Fibroblast of lung (primary cell): ENCODE measurements around the gene DLL1. TPM values are rescaled to one million over a fixed set of nuclear protein-coding genes. Genes with fewer than 3 reads are reported as not detected.

Experiments used
- DNase-seq, 2 donors: peaks; one replicate each; pipeline versions ENCODE4 v3.0.0 to v3.0.0-alpha.2; 2010; ENCODE audit warnings: low read depth in 2 of 2
- H2AFZ ChIP-seq: 2 replicates; pipeline ENCODE4 v1.5.1; 2012; ENCODE audit warnings: low read length, control low read depth, inconsistent platforms
- H3K27ac ChIP-seq: 2 replicates; pipeline ENCODE4 v1.5.1; 2011; ENCODE audit warnings: low read length, control low read depth; ENCODE audit not compliant: insufficient read depth
- H3K27me3 ChIP-seq: 2 replicates; pipeline ENCODE4 v1.5.1; 2011; ENCODE audit warnings: mild to moderate bottlenecking, low read length; ENCODE audit not compliant: control insufficient read depth, insufficient read depth
- H3K36me3 ChIP-seq: 2 replicates; pipeline ENCODE4 v1.5.1; 2011; ENCODE audit warnings: low read length; ENCODE audit not compliant: control insufficient read depth, insufficient read depth
- H3K4me1 ChIP-seq: 2 replicates; pipeline ENCODE4 v1.5.1; 2011; ENCODE audit warnings: low read length; ENCODE audit not compliant: control insufficient read depth, insufficient read depth; ENCODE audit errors: extremely low read depth
- H3K4me2 ChIP-seq: 2 replicates; pipeline ENCODE4 v1.5.1; 2011; ENCODE audit warnings: low read length, control low read depth; ENCODE audit not compliant: insufficient read depth; ENCODE audit errors: extremely low read depth
- H3K4me3 ChIP-seq, 4 experiments: fragments of 200-600 bp in 1 of 4; sonication (generic) in 1 of 4; replicated peaks in 1 of 4; 2 replicates each; pipeline ENCODE4 v1.5.1; 2011 to 2016; ENCODE audit warnings: low read length in 4 of 4, low read depth in 3 of 4, mild to moderate bottlenecking in 3 of 4, control low read depth in 2 of 4, inconsistent platforms in 1 of 4, mixed read lengths in 1 of 4; ENCODE audit not compliant: insufficient read depth in 1 of 4; ENCODE audit errors: control extremely low read depth in 1 of 4
- H3K79me2 ChIP-seq: 2 replicates; pipeline ENCODE4 v1.5.1; 2012; ENCODE audit warnings: mild to moderate bottlenecking, low read length, inconsistent platforms; ENCODE audit not compliant: control insufficient read depth, insufficient read depth
- H3K9ac ChIP-seq: 2 replicates; pipeline ENCODE4 v1.5.1; 2011; ENCODE audit warnings: mild to moderate bottlenecking, low read length, control low read depth; ENCODE audit not compliant: insufficient read depth
- H3K9me3 ChIP-seq: 2 replicates; pipeline ENCODE4 v1.5.1; 2012; ENCODE audit warnings: low read depth, low read length; ENCODE audit not compliant: control insufficient read depth, insufficient read depth
- H4K20me1 ChIP-seq: 2 replicates; pipeline ENCODE4 v1.5.1; 2011; ENCODE audit warnings: low read length; ENCODE audit not compliant: control insufficient read depth, insufficient read depth; ENCODE audit errors: extremely low read depth
- CTCF ChIP-seq, 2 donors: IDR thresholded peaks in 1 of 2; conservative IDR thresholded peaks in 1 of 2; 1 replicate in 1 of 2; 2 replicates in 1 of 2; pipeline ENCODE4 v1.5.1; 2011 to 2012; ENCODE audit warnings: low read length in 2 of 2, control low read depth in 1 of 2, inconsistent platforms in 1 of 2, low read depth in 1 of 2, mild to moderate bottlenecking in 1 of 2
- EZH2 ChIP-seq: IDR thresholded peaks from 2 replicates; pipeline ENCODE4 v1.5.1; 2012; ENCODE audit warnings: low read length, control low read depth, mild to moderate bottlenecking; ENCODE audit errors: missing control alignments
- polyA plus RNA-seq, 2 donors: library from polyadenylated mRNA; depleted of rRNA in 1 of 2; stranded (reverse) in 1 of 2; unstranded in 1 of 2; fragments of >200 nt; gene quantifications; 2 replicates each; pipeline ENCODE4 v1.2.1, GENCODE V29; 2011 to 2012; ENCODE audit warnings: missing spikeins in 1 of 2
- total RNA-seq: library from RNA; depleted of rRNA; stranded (reverse); fragments of >200 nt; gene quantifications from 2 replicates; pipeline ENCODE4 v1.2.1, GENCODE V29; 2014

Gene DLL1
- total and polyA plus RNA-seq, 2 donors (not counting 1 experiment from before 2014, with no cell fraction given): 0.69 to 12.4 TPM

GRCh38 chr6:170311696-170312095 lies 20.8 kb upstream of the DLL1 start:
- Histone ChIP-seq H3K27ac (no peak overlapping the region), H2AFZ (no peak overlapping the region), H3K4me1 (peaks cover 11% of the 10 kb centered on the region), H3K9me3 (no peaks in the 10 kb centered on the region), H4K20me1 (peaks cover 2% of the 10 kb centered on the region), H3K4me3 (no peak overlapping the region), H3K9ac (no peak overlapping the region), H3K4me2 (no peak overlapping the region), H3K79me2 (peaks cover 89% of the 10 kb centered on the region), H3K27me3 (no peaks in the 10 kb centered on the region), H3K36me3 (no peaks in the 10 kb centered on the region)
- TF ChIP-seq CTCF (conservative IDR thresholded peaks at IDR 0.05 in 1 of 2, IDR thresholded peaks at IDR 0.05 in 1 of 2; ENCODE audit: low read depth in 1 of 2, low read length in 2 of 2): no peak
- no peak for TF ChIP-seq EZH2
- no peak for DNase-seq

DNA sequence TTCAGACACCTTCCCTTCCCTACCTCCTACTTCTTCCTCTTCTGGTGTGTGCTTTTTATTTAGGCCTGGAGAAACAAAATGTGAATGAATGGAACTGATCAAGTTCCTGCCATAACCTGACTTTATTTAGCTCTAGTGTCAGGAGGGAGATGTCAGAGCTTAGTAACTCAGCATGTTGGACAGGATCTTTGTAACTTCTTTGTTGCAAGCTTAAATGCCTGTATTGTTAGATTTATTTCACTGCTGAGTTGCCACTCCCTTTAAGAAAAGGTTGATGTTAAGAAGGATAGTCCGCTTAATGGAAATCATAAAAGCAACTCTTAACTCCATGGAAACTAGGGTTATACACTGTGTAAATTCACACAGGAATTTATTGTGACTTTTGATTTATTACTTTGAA lies 17.9 kb upstream of the DLL1 start:
- peaks cover 66% of the 10 kb centered on the region for H3K79me2 ChIP-seq
- no peak overlapping the region for H2AFZ ChIP-seq
- H3K4me3 ChIP-seq: peak overlapping the region in 1 of 4 experiments; percentile 2
- H3K27ac ChIP-seq: no peak overlapping the region
- DNase-seq: no peak
- no peaks in the 10 kb centered on the region for H3K27me3 ChIP-seq
- no peaks in the 10 kb centered on the region for H3K9me3 ChIP-seq
- no peak for TF ChIP-seq CTCF (conservative IDR thresholded peaks at IDR 0.05 in 1 of 2, IDR thresholded peaks at IDR 0.05 in 1 of 2; ENCODE audit: low read depth in 1 of 2, low read length in 2 of 2)
- TF ChIP-seq EZH2: no peak
- peaks cover 2% of the 10 kb centered on the region for H4K20me1 ChIP-seq
- no peaks in the 10 kb centered on the region for H3K36me3 ChIP-seq
- H3K4me1 ChIP-seq: peaks cover 14% of the 10 kb centered on the region
- H3K9ac ChIP-seq: no peak overlapping the region
- peak overlapping the region; percentile 92 for H3K4me2 ChIP-seq

GRCh38 chr6:170307080-170307545 lies 16.2 kb upstream of the DLL1 start:
- H3K4me2 ChIP-seq: peak overlapping the region; percentile 92
- peak overlapping the region; percentile 99 for H3K9ac ChIP-seq
- no peak for DNase-seq
- peak overlapping the region; percentile 89 to 100 (median 95) for H3K4me3 ChIP-seq
- peak overlapping the region; percentile 99 for H3K27ac ChIP-seq
- TF ChIP-seq EZH2 (no peak), CTCF (conservative IDR thresholded peaks at IDR 0.05 in 1 of 2, IDR thresholded peaks at IDR 0.05 in 1 of 2; ENCODE audit: low read depth in 1 of 2, low read length in 2 of 2) (no peak)
- H2AFZ ChIP-seq: peak overlapping the region; percentile 84
- H3K27me3 ChIP-seq: no peaks in the 10 kb centered on the region
- H3K79me2 ChIP-seq: peaks cover 51% of the 10 kb centered on the region
- no peaks in the 10 kb centered on the region for H3K9me3 ChIP-seq
- peaks cover 11% of the 10 kb centered on the region for H3K4me1 ChIP-seq
- no peaks in the 10 kb centered on the region for H3K36me3 ChIP-seq
- H4K20me1 ChIP-seq: no peaks in the 10 kb centered on the region
